Measurements from ENCODE around the gene CYP27C1.

CYP27C1 gene

DNA sequence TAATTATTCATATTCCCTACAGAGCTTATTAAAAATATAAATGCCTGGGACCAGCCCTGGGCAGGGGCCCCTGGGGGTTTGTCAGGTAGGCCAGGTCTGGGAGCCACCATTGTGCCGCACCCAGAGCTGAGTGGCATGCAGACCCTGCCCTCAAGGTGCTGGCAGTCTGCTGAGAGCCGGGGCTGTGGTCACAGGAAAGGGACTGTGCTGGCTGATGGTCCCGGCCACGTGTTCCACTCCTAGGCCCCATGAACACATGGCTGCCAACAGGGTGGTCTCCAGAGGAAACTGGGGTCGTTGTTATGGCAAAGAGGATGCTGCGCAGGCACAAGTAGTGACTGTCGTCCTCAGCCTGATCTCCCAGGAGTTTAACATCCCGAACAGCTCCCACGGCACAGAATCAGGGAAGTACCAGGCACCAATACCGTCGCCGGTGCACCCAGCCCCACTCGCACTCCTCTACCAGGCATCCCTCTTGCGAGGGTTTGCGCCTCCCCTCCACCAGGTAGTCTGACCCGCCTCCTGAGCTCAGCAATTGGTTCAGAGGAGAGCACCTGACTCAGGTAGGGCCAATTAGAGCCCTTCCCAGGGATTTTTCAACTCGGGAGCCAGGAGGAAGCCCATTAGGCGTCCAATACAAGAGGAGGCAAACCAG lies 73.9 kb downstream of the CYP27C1 start:
- TF ChIP-seq, protein P1, sequence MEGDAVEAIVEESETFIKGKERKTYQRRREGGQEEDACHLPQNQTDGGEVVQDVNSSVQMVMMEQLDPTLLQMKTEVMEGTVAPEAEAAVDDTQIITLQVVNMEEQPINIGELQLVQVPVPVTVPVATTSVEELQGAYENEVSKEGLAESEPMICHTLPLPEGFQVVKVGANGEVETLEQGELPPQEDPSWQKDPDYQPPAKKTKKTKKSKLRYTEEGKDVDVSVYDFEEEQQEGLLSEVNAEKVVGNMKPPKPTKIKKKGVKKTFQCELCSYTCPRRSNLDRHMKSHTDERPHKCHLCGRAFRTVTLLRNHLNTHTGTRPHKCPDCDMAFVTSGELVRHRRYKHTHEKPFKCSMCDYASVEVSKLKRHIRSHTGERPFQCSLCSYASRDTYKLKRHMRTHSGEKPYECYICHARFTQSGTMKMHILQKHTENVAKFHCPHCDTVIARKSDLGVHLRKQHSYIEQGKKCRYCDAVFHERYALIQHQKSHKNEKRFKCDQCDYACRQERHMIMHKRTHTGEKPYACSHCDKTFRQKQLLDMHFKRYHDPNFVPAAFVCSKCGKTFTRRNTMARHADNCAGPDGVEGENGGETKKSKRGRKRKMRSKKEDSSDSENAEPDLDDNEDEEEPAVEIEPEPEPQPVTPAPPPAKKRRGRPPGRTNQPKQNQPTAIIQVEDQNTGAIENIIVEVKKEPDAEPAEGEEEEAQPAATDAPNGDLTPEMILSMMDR (IDR thresholded peaks at IDR 0.05; ENCODE audit: borderline replicate concordance, control extremely low read depth, extremely low read depth, insufficient read depth, missing control alignments): no peak
- DNase-seq (ENCODE audit: low spot score): no peak
- in situ Hi-C loops (cut with MboI; ENCODE audit: low sequenced_read_pairs, unreplicated experiment): no loop called here

DNA sequence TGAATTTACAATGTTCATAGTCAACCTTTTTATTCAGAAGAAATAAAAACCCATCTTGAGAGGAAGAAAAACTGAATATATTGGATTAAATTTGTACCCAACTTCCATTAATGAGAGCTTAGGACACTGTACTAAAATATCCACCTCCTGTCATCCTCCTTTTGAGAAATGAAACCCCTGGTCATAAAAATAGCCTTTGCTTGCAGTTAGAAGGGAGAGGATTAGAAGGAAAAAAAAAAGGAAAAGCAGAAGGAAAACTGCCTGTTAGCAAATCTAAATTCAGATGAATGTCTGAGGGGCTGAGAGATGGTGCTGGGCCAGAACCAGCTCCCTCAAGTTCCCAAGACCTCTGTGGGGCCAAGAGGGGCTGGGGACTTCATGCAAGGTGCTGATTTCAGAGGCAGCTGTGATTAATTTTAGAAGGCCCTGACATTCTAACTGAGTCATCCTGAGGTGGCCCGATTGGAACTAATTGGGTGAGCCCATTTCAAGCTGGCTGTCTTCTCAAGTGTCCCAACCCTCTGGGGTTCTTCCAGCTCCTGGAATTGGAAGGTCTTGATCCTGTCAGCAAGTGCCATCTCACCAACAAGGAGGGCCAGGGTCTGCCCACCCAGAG lies 74.7 kb downstream of the CYP27C1 start:
- DNase-seq (ENCODE audit: low spot score): no peak
- TF ChIP-seq, protein P1 (IDR thresholded peaks at IDR 0.05; ENCODE audit: borderline replicate concordance, control extremely low read depth, extremely low read depth, insufficient read depth, missing control alignments): no peak
- in situ Hi-C loops (cut with MboI; ENCODE audit: low sequenced_read_pairs, unreplicated experiment): no loop called here

DNA sequence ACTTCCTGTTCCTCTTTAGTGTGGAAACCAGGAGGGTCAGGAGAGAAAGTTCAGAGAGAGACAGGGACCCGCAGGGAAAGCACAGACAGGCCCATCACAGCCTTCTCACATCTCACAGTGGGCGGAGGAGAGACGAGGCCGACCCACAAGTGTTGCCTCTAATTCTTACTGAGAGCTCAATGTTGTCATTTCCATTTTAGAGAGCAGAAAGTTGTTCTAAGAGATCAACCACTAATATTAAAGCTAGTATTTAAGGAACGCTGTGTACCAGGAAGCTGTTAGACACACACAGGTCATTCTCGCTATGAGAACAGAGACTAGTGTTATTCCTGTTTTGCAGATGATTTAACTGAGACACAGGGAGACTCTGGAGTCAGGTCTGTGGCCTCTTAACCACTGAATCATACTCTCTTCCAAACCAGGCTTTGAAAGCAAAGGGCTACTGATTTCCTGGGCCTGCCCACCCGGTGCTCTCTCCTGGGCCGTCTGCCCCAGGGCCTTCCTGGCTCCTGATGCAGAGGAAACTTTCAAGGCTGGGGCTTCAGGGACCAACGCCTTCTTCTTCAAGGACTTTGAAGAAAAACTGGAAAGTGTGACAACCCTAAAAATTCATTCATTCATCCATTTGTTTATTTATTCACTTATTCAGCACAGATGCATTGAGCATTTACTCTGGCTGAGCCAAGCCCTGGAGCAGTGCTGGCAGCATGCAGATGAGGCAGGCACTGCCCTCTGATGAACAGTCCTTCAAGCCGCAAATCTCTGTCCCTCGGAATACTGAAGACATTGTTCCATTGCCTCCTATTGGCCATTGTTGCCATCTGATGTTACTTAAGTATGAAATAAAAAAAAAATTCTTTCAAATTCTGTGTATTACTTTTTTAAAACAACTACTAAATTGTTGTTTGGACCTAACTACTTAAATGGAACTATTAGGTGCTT lies 76.0 kb downstream of the CYP27C1 start:
- in situ Hi-C loops (cut with MboI; ENCODE audit: low sequenced_read_pairs, unreplicated experiment): no loop called here
- TF ChIP-seq, protein P1 (IDR thresholded peaks at IDR 0.05; ENCODE audit: borderline replicate concordance, control extremely low read depth, extremely low read depth, insufficient read depth, missing control alignments): no peak
- no peak for DNase-seq (ENCODE audit: low spot score)

DNA sequence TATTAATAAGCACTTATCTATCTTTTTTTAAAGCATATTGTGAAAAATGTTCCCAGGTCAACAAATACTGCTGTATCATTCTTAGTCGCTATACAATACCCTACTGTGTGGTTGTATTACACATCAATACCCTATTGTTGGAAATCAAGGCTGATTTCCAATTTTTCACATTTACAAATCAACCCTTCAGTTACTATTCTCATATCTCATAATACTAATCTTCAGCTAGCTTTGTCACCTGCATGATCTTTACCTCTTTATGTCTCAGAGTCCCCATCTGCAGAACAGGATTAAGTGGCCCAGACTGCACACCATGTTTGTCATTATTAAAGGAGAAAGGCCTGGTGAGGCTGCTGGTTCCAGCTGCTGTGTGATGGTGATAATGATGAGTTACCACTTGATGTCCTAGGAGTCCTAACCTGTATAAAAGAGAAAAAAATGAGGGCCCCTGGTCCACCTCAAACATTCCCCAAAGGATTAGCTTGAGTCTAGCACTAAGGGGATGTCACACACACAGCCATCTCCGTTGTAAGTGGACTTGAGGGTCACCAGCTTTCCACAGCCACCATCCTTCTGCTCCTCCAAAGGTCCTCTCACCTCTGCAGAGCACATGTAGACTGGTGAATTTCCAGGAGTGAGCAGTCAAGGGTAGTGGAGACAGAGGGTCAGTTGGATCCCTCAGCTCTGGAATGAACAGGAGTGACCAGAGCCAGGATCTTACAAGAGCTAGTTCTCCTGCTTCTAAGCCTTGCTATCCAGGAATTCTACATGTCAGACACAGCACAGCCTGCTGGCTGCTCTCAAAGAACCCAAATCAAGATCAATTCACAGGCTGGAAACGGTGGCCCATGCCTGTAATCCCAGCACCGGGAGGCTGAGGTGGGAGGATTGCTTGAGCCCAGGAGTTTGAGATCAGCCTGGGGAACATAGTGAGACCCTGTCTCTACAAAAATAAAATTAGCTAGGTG lies 77.2 kb downstream of the CYP27C1 start:
- TF ChIP-seq, protein P1 (IDR thresholded peaks at IDR 0.05; ENCODE audit: borderline replicate concordance, control extremely low read depth, extremely low read depth, insufficient read depth, missing control alignments): no peak
- in situ Hi-C loops (cut with MboI; ENCODE audit: low sequenced_read_pairs, unreplicated experiment): no loop called here
- no peak for DNase-seq (ENCODE audit: low spot score)

DNA sequence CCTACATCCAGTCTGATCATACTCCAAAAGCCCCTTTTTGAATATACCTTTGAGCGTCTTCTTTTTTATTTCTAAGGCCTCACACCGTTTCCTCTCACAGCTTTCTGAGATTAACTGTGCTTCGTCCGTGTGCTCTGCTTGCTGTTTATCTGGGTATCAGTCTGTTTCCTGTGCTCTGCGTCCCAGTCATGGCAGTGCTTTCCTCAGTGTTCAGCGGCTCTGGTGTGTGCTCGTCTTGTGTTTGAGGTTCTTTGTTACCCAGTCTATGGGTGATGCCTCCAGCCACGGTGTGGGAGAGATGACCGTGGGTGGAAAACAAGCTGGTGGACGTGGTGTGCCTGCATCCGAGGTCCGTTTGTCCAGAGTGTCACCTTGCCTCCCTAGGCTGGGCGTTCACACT lies 79.6 kb downstream of the CYP27C1 start:
- TF ChIP-seq, protein P1 (IDR thresholded peaks at IDR 0.05; ENCODE audit: borderline replicate concordance, control extremely low read depth, extremely low read depth, insufficient read depth, missing control alignments): no peak
- DNase-seq (ENCODE audit: low spot score): no peak
- in situ Hi-C loops (cut with MboI; ENCODE audit: low sequenced_read_pairs, unreplicated experiment): no loop called here

All from GM13976 (cell line).